HepG2 (cell line): Measurements from ENCODE around the gene ZNF581. TPM values are rescaled to one million over a fixed set of nuclear protein-coding genes. Genes with fewer than 3 reads are reported as not detected.
A peak's percentile ranks its signal among the peaks of the same experiment; 100 is the strongest.

Source experiments
- HES4 ChIP-seq: sonication (generic); formaldehyde crosslinking; IDR thresholded peaks from 2 replicates; pipeline ENCODE4 v1.9.0; 2021; ENCODE audit warnings: mild to moderate bottlenecking, missing genetic modification reagents, borderline replicate concordance
- HNRNPUL1 ChIP-seq: fragments of 200-400 bp; formaldehyde crosslinking; IDR thresholded peaks from 2 replicates; pipeline ENCODE4 v1.6.1; 2017; ENCODE audit warnings: low read depth, mild to moderate bottlenecking, low read length, moderate library complexity
- KAT7 ChIP-seq: IDR thresholded peaks from 2 replicates; pipeline ENCODE4 v1.6.1; 2018; ENCODE audit warnings: borderline replicate concordance, missing compliant biosample characterization
- MXD4 ChIP-seq: IDR thresholded peaks from 2 replicates; pipeline ENCODE4 v1.6.1; 2016; ENCODE audit warnings: mild to moderate bottlenecking, missing biosample characterization, missing genetic modification reagents
- PHF20 ChIP-seq: sonication (generic); formaldehyde crosslinking; IDR thresholded peaks from 2 replicates; pipeline ENCODE4 v1.5.0; 2020; ENCODE audit warnings: mild to moderate bottlenecking, missing genetic modification reagents
- ZNF101 ChIP-seq: sonication (generic); formaldehyde crosslinking; IDR thresholded peaks from 2 replicates; pipeline ENCODE4 v1.4.0; 2020; ENCODE audit warnings: mild to moderate bottlenecking, low read depth, missing genetic modification reagents, borderline replicate concordance
- ZNF124 ChIP-seq: sonication (generic); formaldehyde crosslinking; IDR thresholded peaks from 2 replicates; pipeline ENCODE4 v1.4.0; 2020; ENCODE audit warnings: missing genetic modification reagents
- ZNF230 ChIP-seq: sonication (generic); formaldehyde crosslinking; IDR thresholded peaks from 2 replicates; pipeline ENCODE4 v1.4.0; 2020; ENCODE audit warnings: mild to moderate bottlenecking, missing genetic modification reagents
- ZNF24 ChIP-seq: fragments of 450-650 bp; IDR thresholded peaks from 2 replicates; pipeline ENCODE4 v1.6.1; 2017; ENCODE audit warnings: antibody characterized with exemption, mild to moderate bottlenecking
- ZNF430 ChIP-seq: sonication (generic); formaldehyde crosslinking; IDR thresholded peaks from 2 replicates; pipeline ENCODE4 v1.9.0; 2021; ENCODE audit warnings: mild to moderate bottlenecking, missing genetic modification reagents
- ZNF7 ChIP-seq: IDR thresholded peaks from 2 replicates; pipeline ENCODE4 v1.6.1; 2016; ENCODE audit warnings: missing biosample characterization, missing genetic modification reagents
- ZNF720 ChIP-seq: sonication (generic); formaldehyde crosslinking; IDR thresholded peaks from 2 replicates; pipeline ENCODE4 v1.4.0; 2020; ENCODE audit warnings: missing genetic modification reagents
- ZNF781 ChIP-seq: sonication (generic); formaldehyde crosslinking; IDR thresholded peaks from 2 replicates; pipeline ENCODE4 v1.5.1; 2020; ENCODE audit warnings: borderline replicate concordance, mild to moderate bottlenecking, missing genetic modification reagents; ENCODE audit errors: not compliant biosample characterization
- ZNF788 ChIP-seq: sonication (generic); formaldehyde crosslinking; IDR thresholded peaks from 2 replicates; pipeline ENCODE4 v1.5.0; 2020; ENCODE audit warnings: mild to moderate bottlenecking, missing genetic modification reagents, borderline replicate concordance
- polyA plus RNA-seq, 8 experiments: library from polyadenylated mRNA; depleted of rRNA in 3 of 8; stranded (reverse) in 7 of 8; unstranded in 1 of 8; fragments of >200 nt; fragmentation: Illumina TruSeq in 4 of 8; extraction: Trizol in 4 of 8; gene quantifications; 2 replicates each; pipeline versions ENCODE4 v1.2.1 to v1.2.3, GENCODE V29; 2011 to 2016; ENCODE audit warnings: low read depth in 4 of 8, missing spikeins in 1 of 8, mixed read lengths in 1 of 8; ENCODE audit not compliant: insufficient read depth in 1 of 8
- total RNA-seq, 5 experiments: library from RNA; depleted of rRNA; stranded (reverse); fragments of >200 nt; fragmentation: Illumina TruSeq; extraction: Trizol; gene quantifications; 2 replicates each; pipeline ENCODE4 v1.2.3, GENCODE V29; 2016; ENCODE audit warnings: low read depth in 1 of 5
- TF ChIP-seq, protein P1 (sequence below): sonication (generic); formaldehyde crosslinking; IDR thresholded peaks from 2 replicates; pipeline ENCODE4 v1.5.0; 2020; ENCODE audit warnings: mild to moderate bottlenecking, missing genetic modification reagents
- TF ChIP-seq, protein P2 (sequence below): IDR thresholded peaks from 2 replicates; pipeline ENCODE4 v1.6.1; 2016; ENCODE audit warnings: missing compliant biosample characterization, missing genetic modification reagents, borderline replicate concordance
- TF ChIP-seq, protein P3 (sequence below): sonication (generic); formaldehyde crosslinking; IDR thresholded peaks from 2 replicates; pipeline ENCODE4 v1.4.0; 2020; ENCODE audit warnings: missing genetic modification reagents
- TF ChIP-seq, protein P4 (sequence below): sonication (generic); formaldehyde crosslinking; IDR thresholded peaks from 2 replicates; pipeline ENCODE4 v1.5.0; 2020; ENCODE audit warnings: missing genetic modification reagents
- TF ChIP-seq, protein P5 (sequence below): sonication (generic); formaldehyde crosslinking; conservative IDR thresholded peaks from 2 replicates; pipeline ENCODE4 v1.4.0; 2020; ENCODE audit warnings: missing genetic modification reagents
- TF ChIP-seq, protein P6 (sequence below): sonication (generic); formaldehyde crosslinking; IDR thresholded peaks from 2 replicates; pipeline ENCODE4 v1.4.0; 2020; ENCODE audit warnings: missing genetic modification reagents, borderline replicate concordance

The ZNF581 gene
- total and polyA plus RNA-seq, 2 of the 13 experiments (the other 11 are each of a cell fraction or from before 2014, with no cell fraction given) = 19.6 to 49.5 TPM

DNA sequence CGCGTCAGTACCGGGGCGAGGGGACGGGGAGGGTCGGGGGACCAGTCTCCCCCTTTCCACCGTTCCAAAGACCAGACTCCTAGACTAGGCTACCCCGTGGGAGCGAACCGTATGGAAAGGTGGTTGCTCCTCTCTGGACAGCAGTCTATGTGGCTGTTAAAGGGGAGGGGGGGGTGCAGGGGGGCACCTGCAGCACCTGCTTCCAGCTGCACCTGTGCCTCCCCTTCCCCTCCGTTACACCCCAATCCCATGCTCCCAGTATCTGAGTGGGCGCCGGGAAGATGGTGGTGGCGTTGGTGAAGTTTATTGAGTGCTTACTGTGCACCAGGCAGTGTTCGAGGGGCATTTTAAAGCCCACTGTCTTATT, 42.8 kb upstream of the ZNF581 start (continued):
- TF ChIP-seq, protein P1, sequence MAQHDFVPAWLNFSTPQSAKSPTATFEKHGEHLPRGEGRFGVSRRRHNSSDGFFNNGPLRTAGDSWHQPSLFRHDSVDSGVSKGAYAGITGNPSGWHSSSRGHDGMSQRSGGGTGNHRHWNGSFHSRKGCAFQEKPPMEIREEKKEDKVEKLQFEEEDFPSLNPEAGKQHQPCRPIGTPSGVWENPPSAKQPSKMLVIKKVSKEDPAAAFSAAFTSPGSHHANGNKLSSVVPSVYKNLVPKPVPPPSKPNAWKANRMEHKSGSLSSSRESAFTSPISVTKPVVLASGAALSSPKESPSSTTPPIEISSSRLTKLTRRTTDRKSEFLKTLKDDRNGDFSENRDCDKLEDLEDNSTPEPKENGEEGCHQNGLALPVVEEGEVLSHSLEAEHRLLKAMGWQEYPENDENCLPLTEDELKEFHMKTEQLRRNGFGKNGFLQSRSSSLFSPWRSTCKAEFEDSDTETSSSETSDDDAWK (CRISPR knock-in tag) = no peak
- TF ChIP-seq, protein P2, sequence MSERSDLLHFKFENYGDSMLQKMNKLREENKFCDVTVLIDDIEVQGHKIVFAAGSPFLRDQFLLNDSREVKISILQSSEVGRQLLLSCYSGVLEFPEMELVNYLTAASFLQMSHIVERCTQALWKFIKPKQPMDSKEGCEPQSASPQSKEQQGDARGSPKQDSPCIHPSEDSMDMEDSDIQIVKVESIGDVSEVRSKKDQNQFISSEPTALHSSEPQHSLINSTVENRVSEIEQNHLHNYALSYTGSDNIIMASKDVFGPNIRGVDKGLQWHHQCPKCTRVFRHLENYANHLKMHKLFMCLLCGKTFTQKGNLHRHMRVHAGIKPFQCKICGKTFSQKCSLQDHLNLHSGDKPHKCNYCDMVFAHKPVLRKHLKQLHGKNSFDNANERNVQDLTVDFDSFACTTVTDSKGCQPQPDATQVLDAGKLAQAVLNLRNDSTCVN (CRISPR knock-in tag) = no peak
- TF ChIP-seq HES4 (CRISPR knock-in tag) = no peak
- no peak for TF ChIP-seq ZNF7
- TF ChIP-seq, protein P3, sequence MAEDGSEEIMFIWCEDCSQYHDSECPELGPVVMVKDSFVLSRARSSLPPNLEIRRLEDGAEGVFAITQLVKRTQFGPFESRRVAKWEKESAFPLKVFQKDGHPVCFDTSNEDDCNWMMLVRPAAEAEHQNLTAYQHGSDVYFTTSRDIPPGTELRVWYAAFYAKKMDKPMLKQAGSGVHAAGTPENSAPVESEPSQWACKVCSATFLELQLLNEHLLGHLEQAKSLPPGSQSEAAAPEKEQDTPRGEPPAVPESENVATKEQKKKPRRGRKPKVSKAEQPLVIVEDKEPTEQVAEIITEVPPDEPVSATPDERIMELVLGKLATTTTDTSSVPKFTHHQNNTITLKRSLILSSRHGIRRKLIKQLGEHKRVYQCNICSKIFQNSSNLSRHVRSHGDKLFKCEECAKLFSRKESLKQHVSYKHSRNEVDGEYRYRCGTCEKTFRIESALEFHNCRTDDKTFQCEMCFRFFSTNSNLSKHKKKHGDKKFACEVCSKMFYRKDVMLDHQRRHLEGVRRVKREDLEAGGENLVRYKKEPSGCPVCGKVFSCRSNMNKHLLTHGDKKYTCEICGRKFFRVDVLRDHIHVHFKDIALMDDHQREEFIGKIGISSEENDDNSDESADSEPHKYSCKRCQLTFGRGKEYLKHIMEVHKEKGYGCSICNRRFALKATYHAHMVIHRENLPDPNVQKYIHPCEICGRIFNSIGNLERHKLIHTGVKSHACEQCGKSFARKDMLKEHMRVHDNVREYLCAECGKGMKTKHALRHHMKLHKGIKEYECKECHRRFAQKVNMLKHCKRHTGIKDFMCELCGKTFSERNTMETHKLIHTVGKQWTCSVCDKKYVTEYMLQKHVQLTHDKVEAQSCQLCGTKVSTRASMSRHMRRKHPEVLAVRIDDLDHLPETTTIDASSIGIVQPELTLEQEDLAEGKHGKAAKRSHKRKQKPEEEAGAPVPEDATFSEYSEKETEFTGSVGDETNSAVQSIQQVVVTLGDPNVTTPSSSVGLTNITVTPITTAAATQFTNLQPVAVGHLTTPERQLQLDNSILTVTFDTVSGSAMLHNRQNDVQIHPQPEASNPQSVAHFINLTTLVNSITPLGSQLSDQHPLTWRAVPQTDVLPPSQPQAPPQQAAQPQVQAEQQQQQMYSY (CRISPR knock-in tag) = no peak
- no peak for TF ChIP-seq ZNF101
- TF ChIP-seq ZNF781 (CRISPR knock-in tag) = no peak
- no peak for TF ChIP-seq HNRNPUL1
- no peak for TF ChIP-seq MXD4 (CRISPR knock-in tag)
- TF ChIP-seq ZNF788 (CRISPR knock-in tag) = no peak
- TF ChIP-seq, protein P4, sequence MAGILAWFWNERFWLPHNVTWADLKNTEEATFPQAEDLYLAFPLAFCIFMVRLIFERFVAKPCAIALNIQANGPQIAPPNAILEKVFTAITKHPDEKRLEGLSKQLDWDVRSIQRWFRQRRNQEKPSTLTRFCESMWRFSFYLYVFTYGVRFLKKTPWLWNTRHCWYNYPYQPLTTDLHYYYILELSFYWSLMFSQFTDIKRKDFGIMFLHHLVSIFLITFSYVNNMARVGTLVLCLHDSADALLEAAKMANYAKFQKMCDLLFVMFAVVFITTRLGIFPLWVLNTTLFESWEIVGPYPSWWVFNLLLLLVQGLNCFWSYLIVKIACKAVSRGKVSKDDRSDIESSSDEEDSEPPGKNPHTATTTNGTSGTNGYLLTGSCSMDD (CRISPR knock-in tag) = no peak
- TF ChIP-seq ZNF720 (CRISPR knock-in tag) = no peak
- TF ChIP-seq, protein P5, sequence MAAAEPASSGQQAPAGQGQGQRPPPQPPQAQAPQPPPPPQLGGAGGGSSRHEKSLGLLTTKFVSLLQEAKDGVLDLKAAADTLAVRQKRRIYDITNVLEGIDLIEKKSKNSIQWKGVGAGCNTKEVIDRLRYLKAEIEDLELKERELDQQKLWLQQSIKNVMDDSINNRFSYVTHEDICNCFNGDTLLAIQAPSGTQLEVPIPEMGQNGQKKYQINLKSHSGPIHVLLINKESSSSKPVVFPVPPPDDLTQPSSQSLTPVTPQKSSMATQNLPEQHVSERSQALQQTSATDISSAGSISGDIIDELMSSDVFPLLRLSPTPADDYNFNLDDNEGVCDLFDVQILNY (CRISPR knock-in tag) = no peak
- TF ChIP-seq ZNF430 (CRISPR knock-in tag) = no peak
- TF ChIP-seq KAT7 (CRISPR knock-in tag) = no peak
- TF ChIP-seq, protein P6, sequence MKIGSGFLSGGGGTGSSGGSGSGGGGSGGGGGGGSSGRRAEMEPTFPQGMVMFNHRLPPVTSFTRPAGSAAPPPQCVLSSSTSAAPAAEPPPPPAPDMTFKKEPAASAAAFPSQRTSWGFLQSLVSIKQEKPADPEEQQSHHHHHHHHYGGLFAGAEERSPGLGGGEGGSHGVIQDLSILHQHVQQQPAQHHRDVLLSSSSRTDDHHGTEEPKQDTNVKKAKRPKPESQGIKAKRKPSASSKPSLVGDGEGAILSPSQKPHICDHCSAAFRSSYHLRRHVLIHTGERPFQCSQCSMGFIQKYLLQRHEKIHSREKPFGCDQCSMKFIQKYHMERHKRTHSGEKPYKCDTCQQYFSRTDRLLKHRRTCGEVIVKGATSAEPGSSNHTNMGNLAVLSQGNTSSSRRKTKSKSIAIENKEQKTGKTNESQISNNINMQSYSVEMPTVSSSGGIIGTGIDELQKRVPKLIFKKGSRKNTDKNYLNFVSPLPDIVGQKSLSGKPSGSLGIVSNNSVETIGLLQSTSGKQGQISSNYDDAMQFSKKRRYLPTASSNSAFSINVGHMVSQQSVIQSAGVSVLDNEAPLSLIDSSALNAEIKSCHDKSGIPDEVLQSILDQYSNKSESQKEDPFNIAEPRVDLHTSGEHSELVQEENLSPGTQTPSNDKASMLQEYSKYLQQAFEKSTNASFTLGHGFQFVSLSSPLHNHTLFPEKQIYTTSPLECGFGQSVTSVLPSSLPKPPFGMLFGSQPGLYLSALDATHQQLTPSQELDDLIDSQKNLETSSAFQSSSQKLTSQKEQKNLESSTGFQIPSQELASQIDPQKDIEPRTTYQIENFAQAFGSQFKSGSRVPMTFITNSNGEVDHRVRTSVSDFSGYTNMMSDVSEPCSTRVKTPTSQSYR (CRISPR knock-in tag) = no peak
- no peak for TF ChIP-seq ZNF230 (CRISPR knock-in tag)
- 0 out of 2 replicates have a peak, but pooled peaks have one; percentile 36 for TF ChIP-seq PHF20
- no peak for TF ChIP-seq ZNF24
- no peak for TF ChIP-seq ZNF124 (CRISPR knock-in tag)
